K562 (cell line): ENCODE results near the gene ABCA8. TPM values are rescaled to one million over a fixed set of nuclear protein-coding genes. Genes with fewer than 3 reads are reported as not detected.

Source experiments
- ATAC-seq: fragments of 200-7000 bp; cut with Tn5 transposase; 3 replicates; pipeline ENCODE4 v1.9.1; 2020; ENCODE audit warnings: moderate library complexity
- BruUV-seq: library from RNA; stranded (reverse); fragments of 400-500 nt; replicated peaks from 2 replicates; lab custom pipeline; 2021; lab: Mats Ljungman, UMichigan
- CTCF ChIA-PET: fragments of 300-600 bp; formaldehyde crosslinking; extraction: SDS; loops from one replicate; lab custom pipeline; 2021; ENCODE audit warnings: low intra/inter-chr PET ratio; lab: Yijun Ruan, JAX
- POLR2A ChIA-PET: fragments of 300-600, 350-650 bp; sonication (Branson Sonifier 250); formaldehyde crosslinking; extraction: SDS; loops from one replicate; lab custom pipeline; 2021; ENCODE audit warnings: antibody characterized with exemption, inconsistent platforms; lab: Yijun Ruan, JAX
- DNase-seq, 4 experiments: peaks; one replicate each; pipeline versions ENCODE4 v3.0.0 to v3.0.0-alpha.2; 2011 to 2018; ENCODE audit warnings: low spot score in 3 of 4, mixed read lengths in 3 of 4; ENCODE audit errors: extremely low read depth in 1 of 4
- FAIRE-seq: peaks from 2 replicates; lab custom pipeline; 2011; peaks lifted over from hg19 to GRCh38; lab: Jason Lieb, UNC
- H2AFZ ChIP-seq: 2 replicates; pipeline ENCODE4 v1.6.0; 2011; ENCODE audit warnings: low read depth, low read length, control low read depth, inconsistent platforms
- H3K27ac ChIP-seq: fragments of 200-600 bp; 3 replicates; pipeline ENCODE4 v1.8.0; 2011; ENCODE audit warnings: low read depth, mild to moderate bottlenecking, control low read depth, inconsistent platforms, low read length, moderate library complexity, mixed read lengths; ENCODE audit errors: extremely low read depth
- H3K27me3 ChIP-seq, 2 experiments: fragments of 300-600 bp in 1 of 2; 2 replicates in 1 of 2; 3 replicates in 1 of 2; pipeline versions ENCODE4 v1.6.0 to v1.8.0; 2011; ENCODE audit warnings: inconsistent platforms in 2 of 2, low read length in 2 of 2, mild to moderate bottlenecking in 1 of 2, mixed read lengths in 1 of 2, moderate library complexity in 1 of 2; ENCODE audit not compliant: control insufficient read depth in 2 of 2, insufficient read depth in 2 of 2
- H3K36me3 ChIP-seq: fragments of 300-600 bp; 3 replicates; pipeline ENCODE4 v1.8.0; 2011; ENCODE audit warnings: mild to moderate bottlenecking, low read length, inconsistent platforms; ENCODE audit not compliant: control insufficient read depth, insufficient read depth
- H3K4me1 ChIP-seq, 2 experiments: fragments of 200-600 bp in 1 of 2; replicated peaks in 1 of 2; 2 replicates in 1 of 2; 3 replicates in 1 of 2; pipeline versions ENCODE4 v1.5.1 to v1.8.0; 2011; ENCODE audit warnings: inconsistent platforms in 2 of 2, low read length in 2 of 2, mild to moderate bottlenecking in 1 of 2, mixed read lengths in 1 of 2, moderate library complexity in 1 of 2; ENCODE audit not compliant: control insufficient read depth in 2 of 2, insufficient read depth in 2 of 2
- H3K4me2 ChIP-seq: 2 replicates; pipeline ENCODE4 v1.6.1; 2011; ENCODE audit warnings: low read length, control low read depth, inconsistent platforms, mixed read lengths; ENCODE audit not compliant: insufficient read depth
- H3K4me3 ChIP-seq: fragments of 200-600 bp; sonication (generic), shearing (Covaris generic); 2 replicates; pipeline ENCODE4 v1.5.1; 2016; ENCODE audit warnings: control low read depth, inconsistent platforms
- H3K79me2 ChIP-seq: fragments of 200-600 bp; 3 replicates; pipeline ENCODE4 v1.8.0; 2011; ENCODE audit warnings: low read length, inconsistent platforms; ENCODE audit not compliant: control insufficient read depth, insufficient read depth
- H3K9ac ChIP-seq, 2 experiments: 2 replicates each; pipeline versions ENCODE4 v1.6.0 to v1.6.1; 2011; ENCODE audit warnings: low read depth in 2 of 2, low read length in 2 of 2, control low read depth in 1 of 2, inconsistent platforms in 1 of 2, mild to moderate bottlenecking in 1 of 2, mixed read lengths in 1 of 2; ENCODE audit not compliant: insufficient read depth in 1 of 2
- H3K9me1 ChIP-seq: one replicate; pipeline ENCODE4 v1.6.0; 2011; ENCODE audit warnings: inconsistent platforms, mild to moderate bottlenecking, low read length, moderate library complexity; ENCODE audit not compliant: control insufficient read depth, insufficient read depth
- H3K9me3 ChIP-seq: replicated peaks from 2 replicates; pipeline ENCODE4 v1.5.1; 2011; ENCODE audit warnings: low read depth, low read length, inconsistent platforms; ENCODE audit not compliant: control insufficient read depth, insufficient read depth
- H4K20me1 ChIP-seq: replicated peaks from 2 replicates; pipeline ENCODE4 v1.6.1; 2011; ENCODE audit warnings: low read length, inconsistent platforms, mixed read lengths; ENCODE audit not compliant: control insufficient read depth, insufficient read depth
- CEBPG ChIP-seq, 3 experiments: fragments of 200-800 bp in 1 of 3; sonication (Bioruptor generic) in 1 of 3; sonication (generic) in 1 of 3; formaldehyde crosslinking in 1 of 3; IDR thresholded peaks in 2 of 3; conservative IDR thresholded peaks in 1 of 3; 2 replicates each; pipeline versions ENCODE4 v1.6.1 to v1.8.0; 2016 to 2022; ENCODE audit warnings: missing compliant biosample characterization in 2 of 3, missing genetic modification characterization in 2 of 3, mild to moderate bottlenecking in 1 of 3, missing genetic modification reagents in 1 of 3
- ELK3 ChIP-seq: fragments of 450-650 bp; formaldehyde crosslinking; IDR thresholded peaks from 2 replicates; pipeline ENCODE4 v1.4.0; 2020; ENCODE audit warnings: mild to moderate bottlenecking
- ETV6 ChIP-seq, 3 experiments: fragments of 150-350 bp in 1 of 3; sonication (generic) in 1 of 3; formaldehyde crosslinking in 1 of 3; IDR thresholded peaks; 2 replicates each; pipeline versions ENCODE4 v1.6.1 to v1.8.0; 2014 to 2022; ENCODE audit warnings: borderline replicate concordance in 2 of 3, low read depth in 2 of 3, antibody characterized with exemption in 1 of 3, low read length in 1 of 3, mild to moderate bottlenecking in 1 of 3, missing genetic modification reagents in 1 of 3
- HNRNPH1 ChIP-seq: fragments of 200-400 bp; formaldehyde crosslinking; optimal IDR thresholded peaks from 2 replicates; pipeline ENCODE3; 2017; ENCODE audit warnings: low read depth, mild to moderate bottlenecking, low read length, moderate library complexity
- MAFG ChIP-seq: fragments of 450-650 bp; conservative IDR thresholded peaks from 2 replicates; pipeline ENCODE4 v1.6.1; 2016; ENCODE audit warnings: missing genetic modification characterization, missing compliant biosample characterization
- MXI1 ChIP-seq: IDR thresholded peaks from 2 replicates; pipeline ENCODE4 v1.6.1; 2011; ENCODE audit warnings: low read depth, mild to moderate bottlenecking, improper control_type of control experiment, low read length
- NCOA4 ChIP-seq: fragments of 450-650 bp; IDR thresholded peaks from 2 replicates; pipeline ENCODE4 v1.6.1; 2018; ENCODE audit warnings: mild to moderate bottlenecking; ENCODE audit not compliant: partially characterized antibody
- TARDBP ChIP-seq: fragments of 450-650 bp; IDR thresholded peaks from 2 replicates; pipeline ENCODE4 v1.6.1; 2016
- ZBTB1 ChIP-seq: sonication (generic); formaldehyde crosslinking; IDR thresholded peaks from 2 replicates; pipeline ENCODE4 v1.8.1; 2023; ENCODE audit warnings: missing genetic modification reagents, low read depth, mild to moderate bottlenecking, borderline replicate concordance
- ZC3H4 ChIP-seq: sonication (generic); formaldehyde crosslinking; IDR thresholded peaks from 2 replicates; pipeline ENCODE4 v1.9.0; 2021; ENCODE audit warnings: missing genetic modification reagents, borderline replicate concordance
- ZNF445 ChIP-seq: fragments of 250-450 bp; sonication (Bioruptor Pico); IDR thresholded peaks from 2 replicates; pipeline ENCODE4 v1.4.0; 2020; ENCODE audit warnings: low read depth, mild to moderate bottlenecking, moderate library complexity
- ZNF668 ChIP-seq: fragments of 250-450 bp; sonication (Bioruptor Pico); IDR thresholded peaks from 2 replicates; pipeline ENCODE4 v1.8.0; 2022; ENCODE audit warnings: mild to moderate bottlenecking, inconsistent platforms
- WGBS: fragments of 100-300 bp; shearing (Covaris generic); methylation state at CpG from one replicate; pipeline ENCODE4 v1.1.6; 2016; ENCODE audit warnings: low coverage, mixed read lengths; ENCODE audit not compliant: insufficient coverage; ENCODE audit errors: missing lambda C conversion rate; 5-methylcytosine and 5-hydroxymethylcytosine counted together
- in situ Hi-C: fragments of 300-500 bp; cut with MboI; formaldehyde crosslinking; loops from 4 replicates; pipeline ENCODE4 v1.15.0; 2018; ENCODE audit warnings: inconsistent platforms, mixed read lengths
- intact Hi-C: fragments of 100-400 bp; cut with micrococcal nuclease; formaldehyde crosslinking; loops from 2 replicates; pipeline ENCODE4 v1.14.2; 2022
- polyA plus RNA-seq, 8 experiments: library from polyadenylated mRNA; depleted of rRNA in 4 of 8; stranded (reverse) in 5 of 8; unstranded in 3 of 8; fragments of >200 nt; fragmentation: Nextera tagmentation in 2 of 8; fragmentation: Illumina TruSeq in 1 of 8; extraction: Ambion mirVana in 2 of 8; extraction: Trizol in 1 of 8; gene quantifications; 2 replicates each; pipeline versions ENCODE4 v1.2.1 to v1.2.3, GENCODE V29; 2011 to 2014; ENCODE audit warnings: inconsistent platforms in 1 of 8, missing spikeins in 1 of 8
- total RNA-seq, 7 experiments: library from RNA; depleted of rRNA in 6 of 7; stranded (reverse); fragments of >200 nt in 6 of 7; fragmentation: Illumina TruSeq in 2 of 7; extraction: Trizol in 2 of 7; gene quantifications; 2 replicates each; pipeline versions ENCODE4 v1.2.1 to v1.2.3, GENCODE V29; 2011 to 2021; ENCODE audit warnings: low replicate concordance in 1 of 7

Gene ABCA8
- total and polyA plus RNA-seq, 9 of the 15 experiments (the other 6 are each of a cell fraction or from before 2014, with no cell fraction given), result 1.8 to 13.2 (median 12.0) TPM

GRCh38 chr17:68941761-68942160 lies 13.4 kb downstream of the ABCA8 start:
- no peak for FAIRE-seq
- intact Hi-C loops, result no loop called here
- CTCF ChIA-PET, result no interaction called here

GRCh38 chr17:68939195-68939594 lies 16.0 kb downstream of the ABCA8 start:
- H3K4me1 ChIP-seq, result no peaks in the 10 kb centered on the region
- no peaks in the 10 kb centered on the region for H3K9me1 ChIP-seq
- intact Hi-C loops, result no loop called here
- 53% methylated on average over 3 of the region's 3 CpGs for WGBS
- H3K79me2 ChIP-seq, result no peaks in the 10 kb centered on the region
- TF ChIP-seq MXI1, result no peak
- no peak for TF ChIP-seq ZNF445 (CRISPR knock-in tag)
- TF ChIP-seq ZBTB1 (CRISPR knock-in tag), result no peak
- no peak for TF ChIP-seq ZC3H4
- no peak for TF ChIP-seq HNRNPH1
- TF ChIP-seq MAFG (tag), result no peak
- TF ChIP-seq TARDBP, result no peak
- TF ChIP-seq ETV6 (IDR thresholded peaks at IDR 0.05; ENCODE audit: borderline replicate concordance in 1 of 2, low read depth in 2 of 2, low read length in 1 of 2), result no peak
- no peak for TF ChIP-seq ETV6 (CRISPR knock-in tag; IDR thresholded peaks at IDR 0.05; ENCODE audit: borderline replicate concordance)
- TF ChIP-seq ZNF668 (CRISPR knock-in tag), result no peak
- no peak for TF ChIP-seq ELK3 (CRISPR knock-in tag)
- DNase-seq (no peak), ATAC-seq (no peak), FAIRE-seq (no peak)
- in situ Hi-C loops, result no loop called here
- H2AFZ ChIP-seq, result no peak overlapping the region
- no peaks in the 10 kb centered on the region for H3K9me3 ChIP-seq
- H3K36me3 ChIP-seq, result no peaks in the 10 kb centered on the region
- no peak overlapping the region for H3K4me2 ChIP-seq
- H3K4me3 ChIP-seq, result no peak overlapping the region
- no peak overlapping the region for H3K27ac ChIP-seq
- ChIA-PET CTCF (no interaction called here), POLR2A (no interaction called here)
- H3K27me3 ChIP-seq, result no peaks in the 10 kb centered on the region
- no peak overlapping the region for H3K9ac ChIP-seq
- no peaks in the 10 kb centered on the region for H4K20me1 ChIP-seq
- BruUV-seq, result no TSS peak

More at GRCh38 chr17:68941761-68942160, 13.4 kb downstream of the ABCA8 start:
- Histone ChIP-seq H3K27ac (no peak overlapping the region), H3K4me3 (no peak overlapping the region), H3K9me3 (no peaks in the 10 kb centered on the region), H3K79me2 (no peaks in the 10 kb centered on the region), H3K4me1 (no peaks in the 10 kb centered on the region), H4K20me1 (no peaks in the 10 kb centered on the region), H3K9me1 (no peaks in the 10 kb centered on the region), H2AFZ (no peak overlapping the region), H3K9ac (no peak overlapping the region), H3K36me3 (no peaks in the 10 kb centered on the region), H3K4me2 (no peak overlapping the region), H3K27me3 (no peaks in the 10 kb centered on the region)
- WGBS, result 9% methylated on average over 6 of the region's 6 CpGs
- DNase-seq (no peak), ATAC-seq (no peak)
- in situ Hi-C loops, result no loop called here
- BruUV-seq, result no TSS peak
- TF ChIP-seq NCOA4, result no peak
- no peak for TF ChIP-seq CEBPG (CRISPR knock-in tag; IDR thresholded peaks at IDR 0.05)
- TF ChIP-seq CEBPG (tag; conservative IDR thresholded peaks at IDR 0.05 in 1 of 2, IDR thresholded peaks at IDR 0.05 in 1 of 2), result peak; percentile 40 to 42; a peak in 3 of 4 replicates
- POLR2A ChIA-PET, result interaction anchor here (0.7 kb wide), 1 partner anchor 9 kb away, joined by 3 read pairs; no protein-coding TSS in a partner anchor
